Cardiac fibroblast (primary cell): ENCODE results near the gene C1QTNF6.

Experiments
- DNase-seq, 2 donors: peaks; one replicate each; pipeline versions ENCODE4 v3.0.0 to v3.0.0-alpha.2; 2010; ENCODE audit warnings: low read depth in 2 of 2
- H3K4me3 ChIP-seq, 2 donors: replicated peaks in 1 of 2; 1 replicate in 1 of 2; 2 replicates in 1 of 2; pipeline ENCODE4 v1.5.1; 2011; ENCODE audit warnings: low read depth in 2 of 2, low read length in 2 of 2, mild to moderate bottlenecking in 2 of 2, moderate library complexity in 1 of 2
- TF ChIP-seq, protein P1 (sequence below): IDR thresholded peaks from one replicate; pipeline ENCODE4 v1.5.1; 2011; ENCODE audit warnings: low read depth, mild to moderate bottlenecking, low read length, inconsistent platforms

The C1QTNF6 gene

DNA sequence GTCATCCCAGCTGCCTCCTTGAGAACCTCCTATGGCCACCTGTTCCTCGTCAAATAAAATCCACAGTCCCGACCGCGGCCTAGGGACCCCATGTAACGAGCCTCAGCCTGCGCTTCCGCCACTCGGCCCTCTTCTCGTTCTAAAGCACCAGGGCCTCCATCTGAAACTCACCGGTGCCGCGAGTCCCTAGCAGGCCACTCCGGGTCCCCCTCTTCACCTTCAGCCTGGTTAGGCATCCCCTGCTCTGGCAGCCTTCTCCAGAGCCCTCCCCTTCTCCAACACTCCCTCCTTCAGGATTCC lies 26.6 kb upstream of the C1QTNF6 start:
- no peak for DNase-seq

DNA sequence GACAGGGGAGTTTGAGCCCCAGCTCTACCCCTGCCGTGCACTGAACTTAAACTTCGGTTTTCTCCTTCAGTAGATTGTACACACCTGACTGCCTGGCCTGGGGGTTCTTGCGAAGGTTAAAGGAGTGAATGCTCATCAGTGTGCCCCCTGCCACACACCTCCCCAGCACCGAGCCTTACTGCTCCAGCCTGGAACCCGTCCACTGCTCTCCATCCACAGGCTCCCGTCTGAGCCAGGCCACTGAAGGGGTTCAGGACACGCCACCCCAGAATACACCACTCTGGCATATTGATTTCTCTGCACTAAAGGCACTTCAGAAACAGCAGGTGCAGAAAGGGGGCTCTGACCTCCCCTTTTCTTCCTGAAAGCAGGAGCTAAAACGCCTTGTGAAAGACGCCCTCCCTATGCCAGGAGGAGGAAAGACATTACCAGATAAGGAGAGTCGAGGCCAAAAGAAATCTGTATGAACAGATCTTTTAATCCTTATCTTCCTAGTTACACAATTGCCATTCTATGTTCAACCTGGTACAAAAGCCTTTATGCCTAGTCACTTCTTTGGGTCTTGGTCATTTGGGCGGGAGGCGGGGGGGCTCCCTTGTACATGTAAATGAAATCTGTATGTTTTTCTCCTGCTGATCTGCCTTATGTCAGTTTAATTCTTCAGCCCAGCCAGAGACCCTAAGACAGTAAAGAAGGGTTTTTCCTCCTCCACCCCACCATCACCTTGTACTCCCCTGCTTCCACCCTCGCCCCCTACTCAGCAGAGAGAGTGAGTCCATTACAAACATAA lies 26.1 kb upstream of the C1QTNF6 start:
- no peak for DNase-seq
- no peak overlapping the region for H3K4me3 ChIP-seq
- TF ChIP-seq, protein P1, sequence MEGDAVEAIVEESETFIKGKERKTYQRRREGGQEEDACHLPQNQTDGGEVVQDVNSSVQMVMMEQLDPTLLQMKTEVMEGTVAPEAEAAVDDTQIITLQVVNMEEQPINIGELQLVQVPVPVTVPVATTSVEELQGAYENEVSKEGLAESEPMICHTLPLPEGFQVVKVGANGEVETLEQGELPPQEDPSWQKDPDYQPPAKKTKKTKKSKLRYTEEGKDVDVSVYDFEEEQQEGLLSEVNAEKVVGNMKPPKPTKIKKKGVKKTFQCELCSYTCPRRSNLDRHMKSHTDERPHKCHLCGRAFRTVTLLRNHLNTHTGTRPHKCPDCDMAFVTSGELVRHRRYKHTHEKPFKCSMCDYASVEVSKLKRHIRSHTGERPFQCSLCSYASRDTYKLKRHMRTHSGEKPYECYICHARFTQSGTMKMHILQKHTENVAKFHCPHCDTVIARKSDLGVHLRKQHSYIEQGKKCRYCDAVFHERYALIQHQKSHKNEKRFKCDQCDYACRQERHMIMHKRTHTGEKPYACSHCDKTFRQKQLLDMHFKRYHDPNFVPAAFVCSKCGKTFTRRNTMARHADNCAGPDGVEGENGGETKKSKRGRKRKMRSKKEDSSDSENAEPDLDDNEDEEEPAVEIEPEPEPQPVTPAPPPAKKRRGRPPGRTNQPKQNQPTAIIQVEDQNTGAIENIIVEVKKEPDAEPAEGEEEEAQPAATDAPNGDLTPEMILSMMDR, result no peak

More for the DNA sequence above, 26.6 kb upstream of the C1QTNF6 start:
- no peak overlapping the region for H3K4me3 ChIP-seq
- TF ChIP-seq, protein P1, result no peak

DNA sequence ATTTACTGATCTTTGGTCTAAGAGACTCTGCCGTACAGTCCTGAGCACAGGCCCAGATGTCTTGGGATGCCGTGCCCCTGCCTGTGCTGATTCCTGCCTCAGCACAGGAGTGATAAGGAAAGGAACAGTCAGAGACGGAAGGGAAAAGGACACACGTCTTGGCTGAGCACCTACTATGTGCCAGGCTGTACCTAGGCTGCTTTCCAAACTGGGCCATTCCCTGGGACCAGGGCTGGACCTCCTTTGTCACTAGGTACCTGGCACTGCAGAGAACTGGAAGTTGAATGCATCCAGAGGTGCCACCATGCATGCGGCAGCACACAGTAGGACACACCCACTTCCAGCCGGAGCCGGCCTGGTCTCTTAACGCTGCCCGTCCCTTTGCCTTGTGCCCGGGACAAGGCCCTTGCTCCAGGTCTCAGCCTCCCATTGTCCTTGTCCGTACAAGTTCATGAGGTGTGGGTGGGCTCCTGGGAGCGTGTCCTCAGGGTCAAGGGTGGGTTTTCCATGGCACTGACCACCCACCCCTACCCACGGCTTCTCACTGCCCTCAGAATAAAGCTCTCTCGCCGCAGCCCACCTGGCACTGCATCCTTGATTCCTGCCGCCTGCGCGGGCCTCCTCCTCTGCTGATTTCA lies 25.3 kb upstream of the C1QTNF6 start:
- no peak for DNase-seq
- no peak overlapping the region for H3K4me3 ChIP-seq
- TF ChIP-seq, protein P1, result no peak

DNA sequence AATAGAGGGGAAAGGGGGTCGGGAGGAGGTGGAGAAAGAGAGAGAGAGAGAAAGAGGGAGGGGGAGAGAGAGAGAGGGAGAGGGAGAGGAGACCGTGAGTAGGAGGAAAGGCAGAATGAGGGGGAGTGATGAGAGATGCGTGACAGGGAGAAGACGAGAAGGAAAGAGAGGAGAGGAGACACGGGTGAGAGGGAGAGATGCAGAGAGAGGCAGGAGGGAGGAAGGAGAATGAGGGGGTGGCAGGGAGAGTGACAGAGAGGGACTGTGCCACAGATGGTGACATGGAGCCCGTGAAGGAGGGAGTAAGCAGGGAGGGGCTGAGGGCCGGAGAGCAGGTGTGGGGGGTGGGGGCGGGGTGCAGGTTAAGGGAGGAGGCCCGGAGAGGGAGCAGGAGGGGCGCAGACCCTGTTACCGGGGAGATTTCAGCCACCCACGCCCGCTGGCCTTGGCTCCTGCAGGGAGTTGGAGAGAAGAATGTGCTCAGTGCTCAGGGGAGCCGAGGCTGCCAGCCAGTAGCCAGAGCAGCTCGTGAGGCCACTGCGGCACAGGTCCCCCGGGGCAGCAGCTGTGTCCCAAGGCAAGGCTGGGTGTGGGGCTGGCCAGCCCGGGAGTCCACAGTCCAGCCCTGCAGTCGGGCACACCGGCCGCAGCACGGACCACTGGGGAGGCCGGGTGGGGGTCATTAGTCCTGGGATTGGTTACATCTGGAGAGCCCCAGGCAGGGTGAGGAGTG lies 24.3 kb upstream of the C1QTNF6 start, which contains the start of gene SSTR3:
Gene SSTR3, minus strand, starts transcription at position 304 of the 733 bp plus-strand sequence. CDS start 4,674 bp downstream, outside the sequence.
- DNase-seq, result peak in 1 of 2 donors; percentile 32
- TF ChIP-seq, protein P1, result no peak

DNA sequence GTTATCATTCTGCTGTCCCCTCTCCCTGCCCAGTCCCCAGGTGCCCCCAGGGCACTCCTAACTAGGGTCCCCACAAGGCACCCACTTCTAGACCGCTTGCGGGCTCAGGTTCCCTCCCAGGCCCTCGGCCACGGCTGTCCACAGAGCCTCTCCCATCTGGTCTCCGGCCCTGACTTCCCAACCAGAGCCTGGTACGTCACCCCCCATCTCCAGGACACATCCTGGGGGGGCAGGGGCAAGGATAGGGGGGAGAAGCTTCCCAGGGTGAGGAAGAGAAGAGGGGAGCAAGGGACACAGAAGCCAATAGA lies 23.8 kb upstream of the C1QTNF6 start:
- no peak for DNase-seq
- H3K4me3 ChIP-seq, result no peak overlapping the region
- TF ChIP-seq, protein P1, result no peak

More for the DNA sequence above, 24.3 kb upstream of the C1QTNF6 start, which contains the start of gene SSTR3:
- no peak within 1 kb of the TSS for H3K4me3 ChIP-seq

DNA sequence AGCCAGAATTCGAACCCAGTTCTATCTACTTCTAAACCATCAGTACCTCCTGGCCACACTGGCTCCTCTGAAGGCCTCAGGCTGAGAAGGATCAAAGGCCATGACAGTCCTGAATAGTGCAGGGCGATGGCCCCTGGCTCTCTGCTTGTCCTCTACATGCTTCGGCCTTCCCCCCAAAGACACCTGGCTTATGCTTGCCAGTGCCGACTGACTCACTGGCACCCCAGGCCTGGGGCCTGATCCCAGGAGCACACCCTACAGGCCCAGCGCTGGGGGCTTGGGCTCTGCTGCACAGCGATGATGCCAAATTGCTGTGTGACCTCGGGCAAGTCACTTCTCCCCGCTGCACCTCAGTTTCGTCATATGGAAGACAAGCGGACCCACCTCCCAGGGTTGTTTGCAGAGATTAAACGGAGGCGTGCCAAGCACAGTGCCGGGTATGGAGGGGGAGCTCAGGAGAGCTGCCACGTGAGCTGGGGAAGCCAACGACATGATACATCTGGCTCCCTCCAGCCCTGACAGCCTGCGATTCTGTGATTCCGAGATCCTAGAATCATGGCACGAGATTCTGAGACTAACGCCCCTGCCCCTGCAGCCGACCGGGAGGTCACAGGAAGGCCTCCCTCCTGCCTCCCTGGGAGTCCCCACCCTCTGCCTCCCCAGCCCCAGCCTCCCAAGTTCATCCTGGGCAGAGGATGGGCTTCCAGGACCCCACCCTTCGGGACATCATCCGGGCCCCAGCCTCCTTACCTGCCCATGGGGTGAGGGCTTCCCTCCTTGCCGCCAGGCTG lies 23.2 kb upstream of the C1QTNF6 start:
- no peak overlapping the region for H3K4me3 ChIP-seq
- DNase-seq, result no peak
- TF ChIP-seq, protein P1, result no peak
